ENCODE data around the gene OPCML.

The OPCML gene

GRCh38 chr11:132579634-132580327 lies 952.5 kb downstream of the OPCML start:
- no peak overlapping the region for H3K4me3 Mint-ChIP-seq
- H3K27ac Mint-ChIP-seq, result peak overlapping the region in 2 of 3 experiments; percentile 43 to 56
- no peaks in the 10 kb centered on the region for H3K27me3 Mint-ChIP-seq (ENCODE audit: low read depth)
- no peaks in the 10 kb centered on the region for H3K4me1 Mint-ChIP-seq
- peaks cover 11% of the 10 kb centered on the region for H3K36me3 Mint-ChIP-seq (ENCODE audit: low read depth)
- TF ChIP-seq, protein P1, sequence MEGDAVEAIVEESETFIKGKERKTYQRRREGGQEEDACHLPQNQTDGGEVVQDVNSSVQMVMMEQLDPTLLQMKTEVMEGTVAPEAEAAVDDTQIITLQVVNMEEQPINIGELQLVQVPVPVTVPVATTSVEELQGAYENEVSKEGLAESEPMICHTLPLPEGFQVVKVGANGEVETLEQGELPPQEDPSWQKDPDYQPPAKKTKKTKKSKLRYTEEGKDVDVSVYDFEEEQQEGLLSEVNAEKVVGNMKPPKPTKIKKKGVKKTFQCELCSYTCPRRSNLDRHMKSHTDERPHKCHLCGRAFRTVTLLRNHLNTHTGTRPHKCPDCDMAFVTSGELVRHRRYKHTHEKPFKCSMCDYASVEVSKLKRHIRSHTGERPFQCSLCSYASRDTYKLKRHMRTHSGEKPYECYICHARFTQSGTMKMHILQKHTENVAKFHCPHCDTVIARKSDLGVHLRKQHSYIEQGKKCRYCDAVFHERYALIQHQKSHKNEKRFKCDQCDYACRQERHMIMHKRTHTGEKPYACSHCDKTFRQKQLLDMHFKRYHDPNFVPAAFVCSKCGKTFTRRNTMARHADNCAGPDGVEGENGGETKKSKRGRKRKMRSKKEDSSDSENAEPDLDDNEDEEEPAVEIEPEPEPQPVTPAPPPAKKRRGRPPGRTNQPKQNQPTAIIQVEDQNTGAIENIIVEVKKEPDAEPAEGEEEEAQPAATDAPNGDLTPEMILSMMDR (IDR thresholded peaks at IDR 0.05; ENCODE audit: unreplicated experiment in 3 of 3), result no peak
- H3K9me3 Mint-ChIP-seq, result peaks cover 7% of the 10 kb centered on the region

GRCh38 chr11:132579136-132579535 lies 953.2 kb downstream of the OPCML start:
- H3K27ac Mint-ChIP-seq, result peak overlapping the region; percentile 43 to 71 (median 56)
- no peaks in the 10 kb centered on the region for H3K4me1 Mint-ChIP-seq
- TF ChIP-seq, protein P1 (IDR thresholded peaks at IDR 0.05; ENCODE audit: unreplicated experiment in 3 of 3), result no peak
- H3K9me3 Mint-ChIP-seq, result peaks cover 7% of the 10 kb centered on the region
- no peaks in the 10 kb centered on the region for H3K27me3 Mint-ChIP-seq (ENCODE audit: low read depth)
- H3K4me3 Mint-ChIP-seq, result no peak overlapping the region
- peaks cover 11% of the 10 kb centered on the region for H3K36me3 Mint-ChIP-seq (ENCODE audit: low read depth)

- TF ChIP-seq, protein P1 (IDR thresholded peaks at IDR 0.05; ENCODE audit: unreplicated experiment in 3 of 3), result no peak
- H3K27ac Mint-ChIP-seq, result peak overlapping the region; percentile 43 to 59 (median 54)
- no peaks in the 10 kb centered on the region for H3K27me3 Mint-ChIP-seq (ENCODE audit: low read depth)
- peaks cover 11% of the 10 kb centered on the region for H3K36me3 Mint-ChIP-seq (ENCODE audit: low read depth)
- H3K4me3 Mint-ChIP-seq, result no peak overlapping the region
- H3K4me1 Mint-ChIP-seq, result no peaks in the 10 kb centered on the region
- peaks cover 7% of the 10 kb centered on the region for H3K9me3 Mint-ChIP-seq
Observed at GRCh38 chr11:132578580-132578979, 953.7 kb downstream of the OPCML start.

DNA sequence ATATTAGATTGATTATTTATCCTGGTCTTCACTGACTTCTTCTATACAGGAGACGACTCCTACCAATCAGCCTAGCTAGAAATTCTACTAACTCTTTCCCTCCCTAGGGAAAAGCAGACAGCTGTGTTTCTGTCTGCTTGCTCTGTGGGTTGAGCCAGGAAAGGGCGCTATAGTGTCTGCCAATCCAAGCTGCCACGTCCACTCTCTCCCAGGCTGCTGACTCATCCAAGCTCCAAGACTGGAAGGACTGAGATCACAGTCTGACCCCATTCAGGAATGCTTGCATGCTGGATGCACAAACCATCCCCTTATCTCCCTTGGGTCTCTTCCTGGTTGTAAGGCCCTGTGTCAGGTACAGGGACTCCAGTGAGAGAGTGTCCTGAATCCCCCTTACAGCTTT lies 955.6 kb downstream of the OPCML start:
- Mint-ChIP-seq H3K4me3 (no peak overlapping the region), H3K36me3 (ENCODE audit: low read depth) (peaks cover 14% of the 10 kb centered on the region), H3K9me3 (peaks cover 13% of the 10 kb centered on the region), H3K27me3 (ENCODE audit: low read depth) (no peaks in the 10 kb centered on the region), H3K27ac (peak overlapping the region in 1 of 3 experiments; percentile 18), H3K4me1 (no peaks in the 10 kb centered on the region)
- TF ChIP-seq, protein P1 (IDR thresholded peaks at IDR 0.05; ENCODE audit: unreplicated experiment in 3 of 3), result no peak

DNA sequence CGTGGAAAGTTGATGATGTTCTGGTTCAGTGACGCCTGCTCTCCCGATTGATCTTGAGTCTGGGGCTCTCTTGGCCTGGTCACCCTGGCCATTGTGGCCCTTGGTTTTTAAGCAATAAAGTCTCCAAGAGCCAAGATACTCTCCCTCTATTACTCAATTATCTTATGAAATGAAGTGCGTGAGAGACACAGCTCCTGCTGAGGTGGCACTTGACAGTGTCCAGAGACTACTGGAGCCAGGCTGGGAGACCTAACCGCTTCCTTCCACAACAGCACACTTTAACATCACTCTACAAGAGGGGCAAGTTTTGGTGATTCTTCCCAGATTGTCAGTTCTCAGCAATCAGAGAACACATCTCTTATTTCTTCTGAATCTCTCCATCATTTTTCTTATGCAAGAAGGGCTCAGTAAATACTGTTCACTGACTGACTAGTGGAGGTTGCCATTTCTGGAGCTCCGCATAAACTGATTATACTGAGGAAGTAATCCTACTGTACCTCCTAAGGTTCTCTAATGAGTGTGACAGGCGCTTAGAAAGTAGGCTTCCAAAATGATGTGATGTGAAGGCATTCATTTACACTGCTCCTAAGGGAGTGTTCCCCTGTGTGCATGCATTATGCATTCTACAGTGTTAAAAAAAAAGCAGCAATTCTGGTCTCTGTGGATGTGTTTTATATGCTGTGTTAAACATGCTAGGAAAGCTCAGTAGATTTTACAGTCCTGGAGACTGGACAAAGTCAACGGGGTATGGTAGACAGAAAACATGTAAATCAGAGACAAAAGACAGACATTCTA lies 968.0 kb downstream of the OPCML start:
- Mint-ChIP-seq H3K9me3 (peaks cover 2% of the 10 kb centered on the region), H3K27ac (peak overlapping the region in 1 of 3 experiments; percentile 18), H3K27me3 (ENCODE audit: low read depth) (no peaks in the 10 kb centered on the region), H3K4me1 (peaks cover 30% of the 10 kb centered on the region), H3K36me3 (ENCODE audit: low read depth) (no peaks in the 10 kb centered on the region), H3K4me3 (no peak overlapping the region)
- TF ChIP-seq, protein P1 (IDR thresholded peaks at IDR 0.05; ENCODE audit: unreplicated experiment in 3 of 3), result no peak
